GM19324 (cell line): ENCODE measurements around the gene FAM76A.
"Not testable (repeated sequence)": the region's sequence is repeated elsewhere in the genome, so short reads cannot be mapped to it uniquely, and the experiment has no call there.

Experiments
- ATAC-seq: cut with Tn5 transposase; IDR thresholded peaks from one replicate; pipeline ENCODE4 v1.9.1; 2021; ENCODE audit warnings: mild to moderate bottlenecking, moderate library complexity; ENCODE audit not compliant: unreplicated experiment, low FRiP score

FAM76A gene

DNA sequence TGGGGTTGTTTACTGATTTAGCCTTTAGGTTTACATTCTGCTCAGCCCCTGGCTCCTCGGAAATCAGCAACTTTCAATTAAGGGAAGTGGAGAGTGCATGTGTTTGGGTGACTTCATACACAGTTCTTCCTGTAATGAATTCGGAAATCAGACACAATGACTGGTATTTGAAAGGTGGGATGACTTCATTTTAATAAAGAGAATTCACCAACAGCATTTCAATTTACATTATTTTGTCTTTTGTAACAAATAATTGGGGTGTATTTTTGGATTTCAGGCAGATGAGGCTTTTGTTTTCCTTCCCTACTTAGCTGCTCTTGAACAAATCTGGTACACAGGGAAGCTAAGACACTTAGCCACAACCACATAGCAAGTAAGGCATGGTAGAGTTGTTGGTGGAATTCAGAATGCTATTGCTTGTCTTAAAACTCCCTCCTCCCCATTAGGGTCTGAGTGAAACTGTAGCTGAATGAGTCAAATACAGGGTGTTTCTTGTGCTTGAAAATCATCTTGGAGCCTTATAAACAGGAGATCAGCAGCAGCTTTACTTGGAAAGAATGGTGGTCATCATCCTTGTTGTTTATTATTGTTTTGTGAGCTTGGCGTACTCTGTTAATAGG, 48.2 kb downstream of the FAM76A start:
- no peak for ATAC-seq

DNA sequence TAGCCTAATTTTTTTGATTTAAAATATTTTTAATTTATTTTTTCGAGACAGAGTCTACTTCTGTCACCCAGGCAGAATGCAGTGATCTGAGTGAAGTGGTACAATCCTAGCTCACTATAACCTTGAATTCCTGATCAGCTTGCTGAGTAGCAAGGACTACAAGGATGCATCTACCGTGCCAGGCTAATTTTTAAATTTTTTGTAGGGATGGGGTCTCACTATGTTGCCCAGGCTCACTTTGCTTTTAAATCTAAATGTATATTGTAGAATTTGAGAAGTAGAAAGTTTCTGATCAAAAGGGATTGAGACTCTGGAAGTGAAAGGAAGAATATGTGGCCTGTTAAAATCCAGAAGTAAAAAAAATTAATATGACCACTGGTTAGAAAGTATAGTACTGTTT, 48.9 kb downstream of the FAM76A start:
- ATAC-seq: no peak

DNA sequence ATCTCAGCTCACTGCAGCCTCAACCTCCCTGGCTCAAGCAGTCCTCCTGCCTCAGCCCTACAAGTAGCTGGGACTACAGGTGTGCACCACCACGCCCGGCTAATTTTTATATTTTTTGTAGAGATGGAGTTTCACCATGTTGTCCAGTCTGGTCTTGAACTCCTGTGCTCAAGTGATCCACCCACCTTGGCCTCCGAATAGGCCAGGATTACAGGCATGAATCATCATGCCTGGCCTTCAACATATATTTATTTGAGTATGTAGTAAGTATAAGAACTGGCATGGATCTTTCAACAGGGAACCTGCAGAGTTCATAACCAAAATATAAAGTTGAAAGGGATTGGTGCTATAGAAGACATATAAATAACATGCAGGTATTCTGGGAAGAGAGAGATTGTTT, 49.6 kb downstream of the FAM76A start:
- ATAC-seq: not testable (repeated sequence)

DNA sequence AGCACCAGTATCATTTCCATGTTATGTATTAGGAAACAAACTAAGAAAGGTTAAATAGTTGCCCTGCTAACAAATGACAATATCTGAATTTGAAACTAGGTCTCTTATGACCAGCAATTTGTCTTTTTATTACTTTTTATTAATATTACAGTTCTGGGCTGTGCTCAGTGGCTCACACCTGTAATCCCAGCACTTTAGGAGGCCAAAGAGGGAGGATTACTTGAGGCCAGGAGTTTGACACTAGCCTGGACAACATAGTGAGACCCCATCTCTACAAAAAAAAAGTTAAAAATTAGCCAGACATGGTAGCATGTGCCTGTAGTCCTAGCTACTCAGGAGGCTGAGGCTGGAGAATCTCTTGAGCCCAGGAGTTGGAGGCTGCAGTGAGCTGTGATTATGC, 50.5 kb downstream of the FAM76A start:
- ATAC-seq: not testable (repeated sequence)

DNA sequence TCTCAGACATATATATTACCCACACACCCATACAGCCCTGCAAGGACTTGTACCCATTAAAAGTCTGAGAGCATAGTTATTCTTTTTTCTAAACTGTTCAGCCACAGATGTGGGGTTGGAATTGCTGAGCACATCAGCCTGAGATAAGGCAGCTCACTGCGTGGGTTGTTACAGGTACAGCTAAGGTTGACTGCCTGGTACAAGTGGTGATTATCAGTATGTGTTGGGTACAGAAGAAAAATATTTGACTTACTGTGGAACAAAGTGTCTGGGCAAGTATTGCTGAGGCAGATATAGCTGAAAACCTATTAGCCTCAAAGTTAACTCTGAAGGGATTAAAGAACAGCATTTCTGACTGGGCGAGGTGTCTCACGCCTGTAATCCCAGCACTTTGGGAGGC, 52.3 kb downstream of the FAM76A start:
- no peak for ATAC-seq

DNA sequence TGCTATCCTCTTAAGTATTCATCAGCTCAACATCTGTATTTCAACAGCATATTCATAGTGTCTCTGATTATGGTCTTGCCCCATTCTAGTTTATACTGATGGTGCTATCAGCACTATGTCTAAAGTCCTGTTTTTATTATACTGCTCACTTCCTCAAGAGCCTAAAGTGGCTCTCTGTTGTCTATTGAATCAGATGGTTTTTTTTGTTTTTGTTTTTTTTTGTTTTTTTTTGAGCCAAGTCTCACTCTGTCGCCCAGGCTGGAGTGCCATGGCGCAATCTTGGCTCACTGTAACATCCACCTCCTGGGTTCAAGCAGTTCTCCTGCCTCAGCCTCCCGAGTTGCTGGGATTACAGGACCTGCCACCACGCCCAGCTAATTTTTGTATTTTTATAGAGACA, 53.4 kb downstream of the FAM76A start:
- no peak for ATAC-seq

DNA sequence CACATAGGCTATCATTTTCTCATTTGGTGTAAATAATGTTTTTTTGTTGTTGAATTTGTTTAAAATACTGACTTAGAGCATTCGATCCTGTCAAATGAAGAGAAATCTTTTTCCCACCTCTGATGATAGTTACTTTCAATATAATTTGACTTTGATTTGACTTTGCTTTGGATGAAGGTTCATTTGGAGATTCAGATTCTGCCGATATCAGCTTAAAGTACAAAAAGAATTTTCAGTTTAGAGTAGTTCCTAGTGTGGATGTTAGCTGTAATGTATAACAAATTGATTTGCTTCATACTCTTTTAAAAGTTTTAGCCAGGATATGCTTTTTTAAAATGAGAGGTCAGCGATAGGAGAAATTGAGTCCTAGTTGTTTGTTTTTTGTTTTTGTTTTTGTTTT, 57.2 kb downstream of the FAM76A start:
- no peak for ATAC-seq

DNA sequence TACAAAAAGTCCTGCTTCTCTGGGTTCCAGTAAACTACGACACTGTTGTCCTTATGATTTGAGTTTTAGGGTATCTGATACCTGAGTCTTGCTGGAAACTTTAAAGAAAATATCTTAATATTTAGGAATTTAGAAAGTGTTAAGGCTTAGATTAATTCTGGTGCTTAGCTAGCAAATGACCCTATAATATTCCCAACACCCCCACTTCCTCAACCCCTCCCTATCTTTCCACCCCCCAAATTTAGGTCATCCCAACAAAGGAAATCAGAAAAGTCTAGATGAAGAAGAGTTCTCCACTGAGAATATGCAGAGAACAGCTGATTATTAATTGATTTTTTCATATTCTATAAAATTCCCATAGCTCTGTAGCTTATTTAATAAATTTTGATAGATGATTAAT, 58.9 kb downstream of the FAM76A start:
- no peak for ATAC-seq

DNA sequence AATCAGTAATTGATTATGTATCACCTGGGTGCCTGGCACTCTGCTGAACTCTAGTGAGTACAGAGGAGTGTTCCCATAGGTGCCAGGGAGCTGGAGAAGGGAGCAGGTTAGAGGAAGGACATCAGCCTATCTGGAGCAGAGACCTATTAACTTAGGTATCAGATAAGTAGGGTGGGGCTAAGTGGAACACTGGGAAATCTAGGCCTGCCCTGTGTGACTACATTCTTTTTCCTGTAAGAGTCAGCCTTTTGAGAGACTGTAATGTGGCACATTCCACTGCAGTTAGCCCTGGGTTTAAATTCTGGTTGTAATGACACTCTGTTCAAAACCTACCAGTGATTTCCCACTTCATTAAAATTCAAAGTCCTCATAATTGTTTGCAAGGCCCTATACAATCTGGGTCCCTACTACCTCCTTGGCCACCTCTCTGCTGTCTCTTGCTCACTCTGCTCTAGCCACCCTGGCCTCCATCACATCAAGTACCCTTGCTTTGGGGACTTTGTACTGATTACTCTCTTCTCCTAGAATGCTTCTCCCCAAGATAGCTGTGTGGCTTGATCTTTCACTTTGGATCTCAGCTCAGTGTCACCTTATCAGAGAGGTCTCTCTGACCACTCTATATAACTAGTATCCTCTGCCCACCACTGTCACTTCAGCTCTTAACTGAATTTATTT, 60.2 kb downstream of the FAM76A start:
- ATAC-seq: no peak

DNA sequence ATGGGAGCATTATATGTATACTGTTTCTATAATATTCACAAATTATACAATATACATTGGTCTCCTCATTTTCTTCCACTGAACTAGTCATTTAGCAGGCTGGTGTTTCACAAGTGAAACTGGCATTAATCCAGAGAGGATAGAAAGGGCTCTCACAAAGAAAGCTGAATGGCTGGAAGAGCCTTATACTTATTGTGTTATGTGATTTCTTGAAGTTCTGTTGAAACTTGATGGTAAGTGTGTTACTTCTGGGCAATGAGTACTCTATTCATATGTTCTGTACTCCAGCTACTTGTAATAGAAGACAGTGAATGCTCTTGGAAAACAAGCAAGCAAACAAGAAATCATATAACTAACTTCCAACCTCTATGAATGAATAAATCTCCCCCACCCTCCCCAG, 62.1 kb downstream of the FAM76A start:
- ATAC-seq: no peak

DNA sequence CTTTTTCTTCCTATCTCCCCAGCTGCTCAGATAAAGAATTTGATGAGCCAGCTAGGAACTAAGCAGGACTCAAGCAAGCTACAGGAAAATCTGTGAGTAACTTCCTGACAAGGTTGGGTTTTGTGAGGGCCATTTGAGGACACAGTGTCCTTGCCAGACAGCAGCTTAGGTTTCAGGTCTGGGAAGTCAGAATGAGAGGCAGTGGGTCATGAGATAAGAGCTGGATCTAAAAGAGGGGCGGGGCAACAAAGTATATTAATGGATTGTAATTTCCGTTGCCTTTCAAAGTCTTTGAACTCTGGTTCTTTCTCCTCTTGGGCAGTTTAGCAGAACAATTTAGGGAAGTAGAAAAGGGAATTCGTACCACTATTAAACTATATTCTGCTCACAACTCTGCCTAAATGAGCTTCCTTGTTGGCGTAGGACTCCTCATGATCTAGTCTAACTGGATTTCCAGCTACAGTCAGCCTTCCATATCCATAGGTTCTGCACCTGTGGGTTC, 63.8 kb downstream of the FAM76A start:
- ATAC-seq: no peak

DNA sequence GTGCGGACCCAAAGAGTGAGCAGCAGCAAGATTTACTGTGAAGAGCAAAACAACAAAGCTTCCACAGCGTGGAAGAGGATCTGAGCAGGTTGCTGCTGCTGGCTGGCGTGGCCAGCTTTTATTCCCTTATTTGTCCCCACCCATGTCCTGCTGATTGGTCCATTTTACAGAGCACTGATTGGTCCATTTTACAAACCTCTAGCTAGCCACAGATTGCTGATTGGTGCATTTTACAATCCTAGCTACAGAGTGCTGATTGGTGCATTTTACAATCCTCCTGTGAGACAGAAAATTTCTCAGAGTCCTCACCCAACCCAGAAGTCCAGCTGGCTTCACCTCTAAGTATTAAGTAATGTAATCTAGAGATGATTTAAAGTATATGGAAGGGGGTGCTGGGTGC, 64.5 kb downstream of the FAM76A start:
- ATAC-seq: not testable (repeated sequence)

DNA sequence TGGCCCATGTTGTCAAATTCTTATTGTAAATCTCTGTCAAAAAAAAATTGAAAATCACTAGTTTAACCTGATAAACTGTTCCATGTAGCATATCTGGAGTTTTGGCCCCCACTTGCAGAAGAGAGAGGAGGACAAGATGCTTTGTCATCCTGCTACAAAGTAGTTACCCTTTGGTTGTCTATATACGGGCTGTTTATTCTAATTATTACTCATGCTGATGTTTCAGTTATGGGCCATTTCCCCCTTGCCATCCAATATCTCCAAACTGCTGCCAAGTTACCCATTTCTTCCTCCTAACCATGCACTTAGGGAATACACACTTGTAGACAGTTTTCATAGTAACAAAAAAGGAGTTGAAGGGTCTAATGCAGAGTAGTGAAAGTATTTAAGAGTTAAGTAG, 69.8 kb downstream of the FAM76A start:
- ATAC-seq: no peak

DNA sequence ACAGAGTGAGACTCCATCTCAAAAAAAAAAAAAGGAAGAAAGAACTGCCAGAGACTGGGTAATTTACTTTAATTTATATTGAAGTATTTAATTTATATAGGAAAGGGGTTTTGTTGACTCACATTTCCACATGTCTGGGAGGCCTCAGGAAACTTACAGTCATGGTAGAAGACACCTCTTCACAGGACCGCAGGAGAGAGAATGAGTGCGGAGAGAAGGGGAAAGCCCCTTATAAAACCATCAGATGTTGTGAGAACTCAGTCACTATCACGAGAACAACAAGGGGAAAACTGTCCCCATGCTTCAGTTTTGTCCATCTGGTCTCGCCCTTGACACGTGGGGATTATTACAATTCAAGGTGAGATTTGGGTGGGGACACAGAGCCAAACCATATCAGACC, 79.0 kb downstream of the FAM76A start:
- no peak for ATAC-seq

DNA sequence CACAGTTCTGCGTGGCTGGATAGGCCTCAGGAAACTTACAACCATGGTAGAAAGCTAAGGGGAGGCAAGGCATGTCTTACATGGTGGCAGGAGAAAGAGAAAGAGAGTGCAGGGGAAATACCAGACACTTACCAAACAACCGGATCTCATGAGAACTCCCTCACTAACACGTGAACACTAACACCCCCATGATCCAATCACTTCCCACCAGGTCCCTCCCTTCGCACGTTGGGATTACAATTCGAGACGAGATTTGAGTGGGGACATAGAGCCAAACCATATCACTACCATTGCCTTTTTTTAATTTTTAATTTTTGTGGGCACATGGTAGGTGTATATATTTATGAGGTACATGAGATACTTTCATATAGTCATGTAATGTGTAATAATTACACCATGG, 81.0 kb downstream of the FAM76A start:
- no peak for ATAC-seq

DNA sequence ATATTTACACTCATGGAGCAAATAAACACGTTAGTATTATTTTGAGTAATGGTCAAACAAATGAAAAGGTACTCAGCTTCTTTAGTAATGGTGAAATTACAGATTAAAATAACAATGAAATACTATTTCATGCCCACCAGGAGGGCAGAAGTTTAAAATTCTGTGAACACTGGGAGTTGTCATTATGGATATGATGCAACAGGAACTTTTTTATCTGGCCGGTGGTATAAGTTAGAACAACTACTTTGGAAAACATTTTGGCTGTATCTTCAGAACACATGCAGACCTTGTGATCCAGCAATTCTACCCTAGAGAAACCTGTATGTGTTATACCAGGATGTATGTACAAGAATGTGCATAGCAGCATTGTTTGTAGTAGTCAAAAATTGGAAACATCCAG, 81.6 kb downstream of the FAM76A start:
- ATAC-seq: no peak

DNA sequence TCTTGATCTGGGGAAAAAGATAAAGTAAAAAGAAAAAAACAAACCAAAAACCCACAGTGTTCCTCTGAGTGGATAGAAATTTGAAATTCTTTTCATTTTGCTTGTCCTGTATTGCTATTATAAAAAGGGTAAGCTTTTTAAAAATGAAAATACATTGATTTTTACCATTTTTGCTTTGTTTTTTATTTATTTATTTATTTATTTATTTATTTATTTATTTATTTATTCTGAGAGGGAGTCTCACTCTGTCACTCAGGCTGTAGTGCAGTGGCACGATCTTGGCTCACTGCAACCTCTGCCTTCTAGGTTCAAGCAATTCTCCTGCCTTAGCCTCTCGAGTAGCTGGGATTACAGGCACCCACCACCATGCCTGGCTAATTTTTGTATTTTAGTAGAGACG, 82.4 kb downstream of the FAM76A start:
- ATAC-seq: not testable (repeated sequence)

DNA sequence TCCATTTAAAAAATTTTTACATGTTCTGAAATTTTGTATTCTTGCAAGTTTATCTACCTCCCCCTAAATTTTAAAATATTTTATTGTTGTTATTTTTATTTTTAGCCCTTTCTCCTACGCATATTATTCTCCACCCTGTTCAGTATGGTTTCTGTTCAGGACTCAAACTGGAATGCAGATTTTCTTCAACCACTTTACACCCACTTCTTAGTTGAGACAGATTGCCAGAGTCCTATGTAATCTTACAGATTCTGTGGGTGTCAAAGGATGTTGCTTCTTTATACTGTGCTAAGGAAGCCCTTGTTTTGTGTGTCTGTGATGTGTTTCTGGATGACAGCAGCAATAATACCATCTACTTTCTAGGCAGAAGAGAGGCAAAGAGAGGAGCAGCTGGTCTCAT, 84.1 kb downstream of the FAM76A start:
- no peak for ATAC-seq

DNA sequence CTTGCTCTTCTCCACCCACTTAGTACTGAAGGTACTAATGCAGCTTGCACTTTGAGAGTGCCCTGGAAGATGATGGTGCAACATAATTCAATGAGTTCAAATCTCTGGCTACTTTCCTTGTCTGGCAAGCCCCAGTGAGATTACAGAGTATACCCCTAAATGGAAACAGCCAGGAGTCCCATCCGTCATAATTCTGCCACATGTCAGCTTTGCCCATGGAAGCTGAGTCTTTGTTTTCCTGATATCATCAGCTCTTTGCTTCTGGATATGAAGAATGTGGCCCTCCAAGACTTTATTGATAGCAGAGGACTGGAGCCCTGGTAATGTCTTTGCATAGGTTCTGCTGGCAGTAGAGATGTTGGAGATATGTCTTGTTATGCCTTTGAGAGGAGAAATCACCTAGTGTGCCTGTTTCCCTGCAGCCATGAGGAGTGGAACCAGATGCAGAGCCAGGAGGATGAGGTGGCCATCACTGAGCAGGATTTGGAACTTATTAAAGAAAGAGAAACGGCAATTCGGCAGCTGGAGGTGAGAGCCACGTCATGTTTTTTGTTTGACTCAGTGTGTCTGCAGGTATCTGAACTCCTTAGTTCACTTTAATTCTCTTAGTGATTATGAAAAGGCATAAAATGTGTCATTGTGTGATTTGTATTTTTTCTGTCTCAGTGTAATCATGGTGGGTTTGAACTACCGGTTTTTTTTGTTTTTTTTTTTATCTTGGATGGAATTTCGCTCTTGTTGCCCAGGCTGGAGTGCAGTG, 86.2 kb downstream of the FAM76A start:
- no peak for ATAC-seq
